Amygdala (tissue), 56 donors: ENCODE data around the gene KIAA0930.
A peak's percentile ranks its signal among the peaks of the same experiment; 100 is the strongest.
"Not testable (repeated sequence)": the region's sequence is repeated elsewhere in the genome, so short reads cannot be mapped to it uniquely, and the experiment has no call there.

Experiments
- DNase-seq, 56 donors: peaks; one replicate each; lab custom pipeline; 2025; lab: John Stamatoyannopoulos, UW

The KIAA0930 gene

GRCh38 chr22:45263463-45264269 lies 23.0 kb upstream of the KIAA0930 start:
- DNase-seq, result peak in 42 of 56 donors; percentile 18 to 76 (median 52)

- DNase-seq, result no peak
These were observed 22.3 kb upstream of the KIAA0930 start for GRCh38 chr22:45262931-45263462.

- DNase-seq, result peak in 1 of 56 donors; percentile 8
These were observed 21.7 kb upstream of the KIAA0930 start for GRCh38 chr22:45262195-45262930.

GRCh38 chr22:45261407-45262088 lies 20.9 kb upstream of the KIAA0930 start:
- DNase-seq, result no peak

- DNase-seq, result not testable (repeated sequence)
These were observed 19.7 kb upstream of the KIAA0930 start for GRCh38 chr22:45260395-45260759.

- no peak for DNase-seq
These were observed 19.2 kb upstream of the KIAA0930 start for GRCh38 chr22:45259754-45260394.

GRCh38 chr22:45257941-45258340 lies 17.2 kb upstream of the KIAA0930 start:
- not testable (repeated sequence) for DNase-seq

- DNase-seq, result no peak
These were observed 14.1 kb upstream of the KIAA0930 start for GRCh38 chr22:45254789-45255278.

- DNase-seq, result no peak
These were observed 13.7 kb upstream of the KIAA0930 start for GRCh38 chr22:45254388-45254787.

GRCh38 chr22:45253039-45253641 lies 12.4 kb upstream of the KIAA0930 start:
- DNase-seq, result no peak

- no peak for DNase-seq
These were observed 11.1 kb upstream of the KIAA0930 start for GRCh38 chr22:45251825-45252224.

- DNase-seq, result no peak
These were observed 8.3 kb upstream of the KIAA0930 start for GRCh38 chr22:45248832-45249561.

GRCh38 chr22:45246060-45246985 lies 5.6 kb upstream of the KIAA0930 start:
- no peak for DNase-seq

GRCh38 chr22:45244916-45245315 lies 4.2 kb upstream of the KIAA0930 start:
- DNase-seq, result no peak

GRCh38 chr22:45242778-45243191 lies 2.1 kb upstream of the KIAA0930 start:
- DNase-seq, result peak in 39 of 56 donors; percentile 21 to 82 (median 52)

- peak in 1 of 56 donors; percentile 38 for DNase-seq
These were observed 437 bp downstream of the KIAA0930 start for GRCh38 chr22:45240104-45240809.

- DNase-seq, result no peak
These were observed 1.0 kb downstream of the KIAA0930 start for GRCh38 chr22:45239681-45240051.
